OCI-LY3 (cell line): ENCODE data around the gene COX8A.

Source experiments
- H2AFZ ChIP-seq: fragments of 200-600, 300-600 bp; shearing (Covaris generic); 2 replicates; pipeline ENCODE4 v1.6.0; 2014; ENCODE audit warnings: antibody characterized with exemption, low read depth, low read length
- H3K27ac ChIP-seq: fragments of 200-600, 300-600 bp; sonication (generic); 2 replicates; pipeline ENCODE4 v1.5.1; 2014; ENCODE audit warnings: mild to moderate bottlenecking, low read length, moderate library complexity, mixed read lengths
- H3K27me3 ChIP-seq: fragments of 200-600, 300-600 bp; sonication (generic); 2 replicates; pipeline ENCODE4 v1.6.1; 2014; ENCODE audit warnings: low read depth, low read length, mixed read lengths
- H3K36me3 ChIP-seq: fragments of 200-600, 300-600 bp; sonication (generic); replicated peaks from 2 replicates; pipeline ENCODE3; 2014; ENCODE audit warnings: low read depth, low read length, mixed read lengths
- H3K4me1 ChIP-seq: fragments of 300-600, 200-600 bp; sonication (generic); 2 replicates; pipeline ENCODE4 v1.6.1; 2014; ENCODE audit warnings: low read length, mixed read lengths
- H3K4me2 ChIP-seq: fragments of 200-600, 300-600 bp; sonication (generic); 2 replicates; pipeline ENCODE4 v1.6.1; 2014; ENCODE audit warnings: low read length, mixed read lengths
- H3K4me3 ChIP-seq: fragments of 300-600, 200-600 bp; sonication (generic); 2 replicates; pipeline ENCODE4 v1.5.1; 2014; ENCODE audit warnings: antibody characterized with exemption, mild to moderate bottlenecking, low read length, moderate library complexity
- H3K79me2 ChIP-seq: fragments of 300-600, 200-600 bp; shearing (Covaris generic); 2 replicates; pipeline ENCODE4 v1.6.1; 2014; ENCODE audit warnings: mild to moderate bottlenecking, low read length, mixed read lengths
- H3K9ac ChIP-seq: fragments of 300-600, 200-600 bp; shearing (Covaris generic); 2 replicates; pipeline ENCODE4 v1.6.0; 2014; ENCODE audit warnings: mild to moderate bottlenecking, low read length, moderate library complexity
- H3K9me3 ChIP-seq: fragments of 200-600, 300-600 bp; shearing (Covaris generic); 2 replicates; pipeline ENCODE4 v1.6.1; 2014; ENCODE audit warnings: low read length, mixed read lengths; ENCODE audit not compliant: insufficient read depth
- H4K20me1 ChIP-seq: fragments of 200-600, 300-600 bp; sonication (generic); 2 replicates; pipeline ENCODE4 v1.6.1; 2016; ENCODE audit warnings: low read length, mixed read lengths; ENCODE audit not compliant: insufficient read depth
- EZH2phosphoT487 ChIP-seq: fragments of 200-600 bp; shearing (Covaris generic); IDR thresholded peaks from 2 replicates; pipeline ENCODE4 v1.6.1; 2018; ENCODE audit warnings: antibody characterized with exemption, mixed run types, low read depth
- TF ChIP-seq, protein P1 (sequence below): fragments of 200-600, 300-600 bp; sonication (generic); IDR thresholded peaks from 2 replicates; pipeline ENCODE4 v1.5.1; 2014; ENCODE audit warnings: antibody characterized with exemption, low read length, low read depth

Gene COX8A

DNA sequence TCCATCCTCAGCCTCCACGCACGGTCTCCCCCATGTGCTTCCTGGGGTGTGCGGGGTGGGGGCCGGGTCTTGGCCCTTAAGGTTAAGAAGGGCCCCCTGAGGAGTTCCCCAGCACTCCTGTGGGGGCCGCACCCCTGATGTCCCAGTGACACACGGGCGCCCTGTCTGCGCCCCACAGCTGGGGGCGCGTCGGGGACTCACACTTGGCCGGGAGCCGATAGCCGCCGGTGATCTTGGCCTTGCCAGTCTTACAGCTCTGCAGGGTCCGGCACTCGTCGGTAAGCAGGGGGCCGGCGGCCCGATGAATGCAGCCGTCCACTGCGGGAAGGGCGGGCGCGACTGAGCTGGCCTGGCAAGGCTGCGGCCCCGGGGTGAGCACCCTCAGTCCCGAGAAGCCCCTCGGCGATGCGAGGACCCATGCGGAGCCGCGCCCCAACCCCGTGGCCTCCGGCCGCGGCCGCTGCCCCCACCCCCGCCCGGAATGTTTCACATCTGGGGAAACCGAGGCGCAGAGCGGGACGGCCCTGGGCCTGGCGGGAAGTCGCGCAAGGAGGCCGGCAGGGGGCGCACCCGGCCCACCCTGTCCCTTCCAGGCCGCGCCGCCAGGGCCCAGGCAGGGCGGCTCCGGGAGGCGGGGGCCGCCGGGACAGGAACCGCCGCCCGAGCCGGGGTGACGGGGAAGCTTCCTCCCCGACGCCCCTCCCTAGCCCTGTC is 25.8 kb downstream of the COX8A start:
- H3K36me3 ChIP-seq = peaks cover 23% of the 10 kb centered on the region
- peaks cover 28% of the 10 kb centered on the region for H4K20me1 ChIP-seq
- H3K4me1 ChIP-seq = peaks cover 8% of the 10 kb centered on the region; the same call in 1 of the 2 replicates
- H3K4me2 ChIP-seq = peak overlapping the region; percentile 62
- H3K4me3 ChIP-seq = peak overlapping the region; percentile 71
- H2AFZ ChIP-seq = no peak overlapping the region
- H3K27ac ChIP-seq = no peak overlapping the region
- no peaks in the 10 kb centered on the region for H3K79me2 ChIP-seq
- H3K9ac ChIP-seq = peak overlapping the region; percentile 34; the same call in 1 of the 2 replicates
- TF ChIP-seq, protein P1, sequence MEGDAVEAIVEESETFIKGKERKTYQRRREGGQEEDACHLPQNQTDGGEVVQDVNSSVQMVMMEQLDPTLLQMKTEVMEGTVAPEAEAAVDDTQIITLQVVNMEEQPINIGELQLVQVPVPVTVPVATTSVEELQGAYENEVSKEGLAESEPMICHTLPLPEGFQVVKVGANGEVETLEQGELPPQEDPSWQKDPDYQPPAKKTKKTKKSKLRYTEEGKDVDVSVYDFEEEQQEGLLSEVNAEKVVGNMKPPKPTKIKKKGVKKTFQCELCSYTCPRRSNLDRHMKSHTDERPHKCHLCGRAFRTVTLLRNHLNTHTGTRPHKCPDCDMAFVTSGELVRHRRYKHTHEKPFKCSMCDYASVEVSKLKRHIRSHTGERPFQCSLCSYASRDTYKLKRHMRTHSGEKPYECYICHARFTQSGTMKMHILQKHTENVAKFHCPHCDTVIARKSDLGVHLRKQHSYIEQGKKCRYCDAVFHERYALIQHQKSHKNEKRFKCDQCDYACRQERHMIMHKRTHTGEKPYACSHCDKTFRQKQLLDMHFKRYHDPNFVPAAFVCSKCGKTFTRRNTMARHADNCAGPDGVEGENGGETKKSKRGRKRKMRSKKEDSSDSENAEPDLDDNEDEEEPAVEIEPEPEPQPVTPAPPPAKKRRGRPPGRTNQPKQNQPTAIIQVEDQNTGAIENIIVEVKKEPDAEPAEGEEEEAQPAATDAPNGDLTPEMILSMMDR = peak; percentile 71
- no peak for TF ChIP-seq EZH2phosphoT487
- no peaks in the 10 kb centered on the region for H3K9me3 ChIP-seq
- no peaks in the 10 kb centered on the region for H3K27me3 ChIP-seq

DNA sequence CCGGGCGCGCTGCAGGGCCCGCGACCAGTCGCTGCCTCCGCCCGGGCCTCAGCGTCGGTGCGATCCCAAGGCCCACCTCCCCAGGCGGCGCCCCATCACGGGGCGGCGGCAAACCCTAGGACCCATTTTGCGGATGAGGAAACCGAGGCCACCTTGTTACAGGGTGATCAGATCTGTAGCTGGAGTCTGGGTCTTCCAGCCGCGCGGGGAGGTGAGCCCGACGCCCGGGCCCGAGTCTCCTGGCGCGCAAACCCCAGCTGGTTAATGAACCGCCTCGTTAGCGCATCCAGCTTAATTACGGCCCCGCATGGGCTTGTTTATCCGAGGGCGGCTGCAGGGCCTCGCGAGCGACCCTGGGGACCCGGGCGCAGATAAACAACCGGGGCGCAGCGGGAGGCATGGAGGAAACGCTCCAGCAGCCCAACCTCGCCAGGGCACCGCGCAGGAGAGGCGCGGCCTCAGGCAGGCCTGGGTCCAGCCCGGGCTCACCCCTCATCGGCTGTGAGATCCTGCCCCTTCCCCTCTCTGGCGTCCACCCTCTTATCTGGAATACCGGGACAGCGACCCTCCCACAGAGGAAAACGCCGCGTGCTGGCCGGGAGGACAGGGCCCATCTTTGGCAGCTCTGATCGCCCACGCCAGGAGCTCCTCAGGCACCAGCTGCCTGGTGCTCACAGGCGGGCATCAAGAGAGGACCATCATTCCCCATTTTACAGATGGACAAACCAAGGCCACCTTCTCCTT is 26.5 kb downstream of the COX8A start:
- Histone ChIP-seq H3K4me2 (peak overlapping the region; percentile 62), H3K27ac (no peak overlapping the region)

DNA sequence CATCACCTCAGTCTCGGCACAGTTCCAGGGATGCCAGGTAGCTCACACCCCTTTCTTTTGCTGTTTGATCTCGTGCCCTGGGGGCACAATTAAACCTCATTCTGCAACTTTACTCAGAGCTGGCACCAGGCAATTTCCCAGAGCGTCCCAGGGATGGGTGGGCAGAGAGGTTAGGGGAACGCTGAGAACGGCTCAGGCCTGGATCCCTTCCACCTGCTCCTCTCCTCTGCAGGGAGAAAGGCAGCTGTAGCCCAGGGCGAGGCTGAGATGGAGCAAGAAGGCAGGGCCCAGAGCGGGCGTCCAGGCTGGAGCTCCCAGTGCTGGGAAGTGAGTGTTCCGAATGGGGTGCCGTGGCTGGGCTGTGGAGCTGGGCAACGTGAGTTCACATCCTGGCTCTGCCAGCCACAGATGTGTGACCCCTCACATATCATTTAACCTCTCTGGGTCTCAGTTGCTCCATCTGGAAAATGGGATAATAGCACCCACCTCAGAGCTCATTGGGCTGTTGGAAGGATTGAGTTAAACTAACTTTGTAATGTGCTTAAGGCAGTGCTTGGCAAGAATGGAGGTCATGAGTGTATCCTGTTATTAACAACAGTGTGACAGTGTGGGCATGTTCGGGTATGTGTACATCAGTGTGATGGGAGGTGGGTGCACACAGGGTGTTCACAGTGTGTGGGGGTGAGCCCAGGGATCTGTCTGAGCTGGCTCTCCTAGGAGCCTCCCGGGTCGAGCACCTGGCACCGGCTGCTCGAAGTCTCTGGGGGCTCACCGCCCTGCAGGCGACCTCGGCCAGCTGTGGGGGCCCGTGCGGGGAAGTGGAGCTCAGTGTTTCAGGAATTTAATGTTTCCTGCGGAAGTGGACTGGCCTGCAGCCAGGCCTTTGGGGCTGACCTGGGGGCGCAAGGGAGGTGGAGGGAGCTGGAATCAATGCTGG is 27.3 kb downstream of the COX8A start:
- H3K9me3 ChIP-seq = no peaks in the 10 kb centered on the region
- H3K27me3 ChIP-seq = no peaks in the 10 kb centered on the region
- peaks cover 11% of the 10 kb centered on the region; the same call in 1 of the 2 replicates for H3K4me1 ChIP-seq
- peaks cover 14% of the 10 kb centered on the region for H3K36me3 ChIP-seq
- H3K4me2 ChIP-seq = no peak overlapping the region
- no peaks in the 10 kb centered on the region for H3K79me2 ChIP-seq
- no peak overlapping the region for H2AFZ ChIP-seq
- TF ChIP-seq, protein P1 = no peak
- TF ChIP-seq EZH2phosphoT487 = no peak
- no peak overlapping the region for H3K9ac ChIP-seq
- no peak overlapping the region for H3K4me3 ChIP-seq
- no peak overlapping the region for H3K27ac ChIP-seq
- peaks cover 14% of the 10 kb centered on the region; the same call in 1 of the 2 replicates for H4K20me1 ChIP-seq

More for the DNA sequence above, 26.5 kb downstream of the COX8A start:
- Histone ChIP-seq H2AFZ (no peak overlapping the region), H4K20me1 (peaks cover 23% of the 10 kb centered on the region), H3K9me3 (no peaks in the 10 kb centered on the region), H3K9ac (peak overlapping the region; percentile 34; the same call in 1 of the 2 replicates), H3K36me3 (peaks cover 22% of the 10 kb centered on the region), H3K4me1 (peaks cover 8% of the 10 kb centered on the region; the same call in 1 of the 2 replicates), H3K79me2 (no peaks in the 10 kb centered on the region), H3K4me3 (peak overlapping the region; percentile 71), H3K27me3 (no peaks in the 10 kb centered on the region)
- TF ChIP-seq EZH2phosphoT487 = no peak
- TF ChIP-seq, protein P1 = no peak; the same call in 1 of the 2 replicates
